ENCODE data around the gene PER1.

PER1 gene

DNA sequence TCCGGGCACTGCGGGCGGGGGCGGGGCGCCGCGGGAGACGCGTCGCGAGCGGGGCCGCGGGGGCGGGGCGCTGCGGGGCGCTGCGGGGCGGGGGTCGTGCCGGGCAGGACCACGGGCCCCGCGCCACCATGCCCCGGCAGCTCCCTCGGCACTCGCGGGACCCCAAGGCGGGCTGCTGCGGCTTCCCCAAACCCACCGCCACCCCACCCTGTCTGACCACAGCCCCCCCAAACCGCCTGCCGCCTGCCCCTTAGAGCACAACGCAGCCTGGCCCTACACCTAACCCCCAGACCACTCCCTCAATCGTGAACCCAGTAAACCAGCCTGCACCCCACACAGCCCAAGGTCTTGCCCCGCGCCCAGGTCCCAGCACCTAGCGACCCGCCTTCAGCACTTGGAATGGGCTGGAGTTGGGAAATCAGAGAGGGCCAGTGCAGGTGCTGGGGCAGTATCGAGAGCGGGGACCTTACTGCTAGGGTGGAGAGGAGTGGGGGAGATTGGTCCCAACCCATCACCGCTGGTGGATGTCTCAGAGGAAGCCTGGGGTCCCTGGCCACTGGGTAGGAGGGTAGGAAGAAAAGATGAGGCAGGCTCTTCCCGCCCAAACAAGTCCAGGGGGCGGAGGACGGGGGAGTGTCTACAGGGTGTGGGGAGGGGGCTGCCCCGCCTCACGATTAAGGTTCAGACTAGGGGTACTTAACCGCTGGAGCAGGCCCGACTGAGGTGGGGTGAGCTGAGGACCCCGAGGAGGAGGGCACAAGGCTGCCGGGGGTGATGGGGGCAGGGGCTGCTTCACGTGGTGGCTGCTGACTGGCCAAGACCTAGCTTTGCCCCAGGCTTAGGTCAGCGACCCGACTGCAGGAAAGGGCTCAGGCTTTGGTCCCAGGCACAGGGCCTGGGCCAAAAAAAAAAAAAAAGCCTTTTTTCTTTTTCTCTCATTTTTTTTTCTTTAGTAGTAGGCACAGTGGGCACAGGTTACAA is 11.1 kb upstream of the PER1 start:
- Histone ChIP-seq H3K27ac (peak overlapping the region; percentile 98), H3K9me3 (ENCODE audit: severe bottlenecking) (no peaks in the 10 kb centered on the region), H3K4me3 (ENCODE audit: low read depth, low read length) (peak overlapping the region; percentile 82), H3K27me3 (ENCODE audit: insufficient read depth, low read depth, severe bottlenecking) (no peaks in the 10 kb centered on the region), H3K36me3 (peaks cover 31% of the 10 kb centered on the region)
- peak; percentile 92 for DNase-seq
- TF ChIP-seq, protein P1, sequence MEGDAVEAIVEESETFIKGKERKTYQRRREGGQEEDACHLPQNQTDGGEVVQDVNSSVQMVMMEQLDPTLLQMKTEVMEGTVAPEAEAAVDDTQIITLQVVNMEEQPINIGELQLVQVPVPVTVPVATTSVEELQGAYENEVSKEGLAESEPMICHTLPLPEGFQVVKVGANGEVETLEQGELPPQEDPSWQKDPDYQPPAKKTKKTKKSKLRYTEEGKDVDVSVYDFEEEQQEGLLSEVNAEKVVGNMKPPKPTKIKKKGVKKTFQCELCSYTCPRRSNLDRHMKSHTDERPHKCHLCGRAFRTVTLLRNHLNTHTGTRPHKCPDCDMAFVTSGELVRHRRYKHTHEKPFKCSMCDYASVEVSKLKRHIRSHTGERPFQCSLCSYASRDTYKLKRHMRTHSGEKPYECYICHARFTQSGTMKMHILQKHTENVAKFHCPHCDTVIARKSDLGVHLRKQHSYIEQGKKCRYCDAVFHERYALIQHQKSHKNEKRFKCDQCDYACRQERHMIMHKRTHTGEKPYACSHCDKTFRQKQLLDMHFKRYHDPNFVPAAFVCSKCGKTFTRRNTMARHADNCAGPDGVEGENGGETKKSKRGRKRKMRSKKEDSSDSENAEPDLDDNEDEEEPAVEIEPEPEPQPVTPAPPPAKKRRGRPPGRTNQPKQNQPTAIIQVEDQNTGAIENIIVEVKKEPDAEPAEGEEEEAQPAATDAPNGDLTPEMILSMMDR (IDR thresholded peaks at IDR 0.05; ENCODE audit: low read depth, low read length) = no peak

DNA sequence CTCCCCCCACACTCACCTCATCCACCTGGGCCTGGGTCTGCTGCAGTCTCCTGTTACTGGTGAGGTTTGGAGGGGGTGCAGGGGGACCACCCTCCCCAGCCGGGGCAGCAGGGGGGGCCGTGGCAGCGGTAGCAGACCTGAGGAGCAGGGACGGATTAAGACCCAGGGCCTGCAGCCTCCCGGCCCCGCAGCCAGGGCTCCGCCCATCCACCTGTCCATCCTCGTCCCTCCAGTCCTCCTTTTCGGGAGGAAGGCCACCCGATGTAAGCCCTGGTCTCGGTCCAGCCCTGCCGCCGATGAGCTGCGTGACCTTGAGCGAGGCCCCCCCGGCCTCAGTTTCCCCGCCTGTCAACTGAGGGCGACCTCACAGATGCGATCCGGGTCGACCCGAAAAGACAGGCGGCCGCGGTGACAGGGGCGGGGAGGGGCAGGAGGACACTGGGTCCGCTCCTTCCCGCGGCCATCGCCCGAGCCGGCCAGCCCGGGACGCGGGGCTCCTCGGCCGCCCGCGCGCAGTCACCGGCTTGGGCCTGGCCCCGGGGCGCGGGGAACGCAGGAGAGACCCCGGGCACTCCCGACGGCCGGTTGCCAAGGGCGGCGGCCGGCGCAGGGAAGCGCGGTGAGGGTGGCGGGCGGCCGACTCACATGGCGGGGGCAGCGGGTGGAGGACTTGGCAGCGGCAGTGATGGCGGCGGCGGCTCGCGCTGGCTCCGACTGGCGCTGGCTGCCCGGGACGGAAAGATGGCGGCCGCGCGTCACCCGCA is 10.2 kb upstream of the PER1 start, which contains the start of gene VAMP2:
Gene VAMP2, minus strand, starts transcription at position 716 of the 764 bp plus-strand sequence. Its CDS starts 69 bp downstream, at position 647.
- no peaks in the 10 kb centered on the region for H3K9me3 ChIP-seq (ENCODE audit: severe bottlenecking)

DNA sequence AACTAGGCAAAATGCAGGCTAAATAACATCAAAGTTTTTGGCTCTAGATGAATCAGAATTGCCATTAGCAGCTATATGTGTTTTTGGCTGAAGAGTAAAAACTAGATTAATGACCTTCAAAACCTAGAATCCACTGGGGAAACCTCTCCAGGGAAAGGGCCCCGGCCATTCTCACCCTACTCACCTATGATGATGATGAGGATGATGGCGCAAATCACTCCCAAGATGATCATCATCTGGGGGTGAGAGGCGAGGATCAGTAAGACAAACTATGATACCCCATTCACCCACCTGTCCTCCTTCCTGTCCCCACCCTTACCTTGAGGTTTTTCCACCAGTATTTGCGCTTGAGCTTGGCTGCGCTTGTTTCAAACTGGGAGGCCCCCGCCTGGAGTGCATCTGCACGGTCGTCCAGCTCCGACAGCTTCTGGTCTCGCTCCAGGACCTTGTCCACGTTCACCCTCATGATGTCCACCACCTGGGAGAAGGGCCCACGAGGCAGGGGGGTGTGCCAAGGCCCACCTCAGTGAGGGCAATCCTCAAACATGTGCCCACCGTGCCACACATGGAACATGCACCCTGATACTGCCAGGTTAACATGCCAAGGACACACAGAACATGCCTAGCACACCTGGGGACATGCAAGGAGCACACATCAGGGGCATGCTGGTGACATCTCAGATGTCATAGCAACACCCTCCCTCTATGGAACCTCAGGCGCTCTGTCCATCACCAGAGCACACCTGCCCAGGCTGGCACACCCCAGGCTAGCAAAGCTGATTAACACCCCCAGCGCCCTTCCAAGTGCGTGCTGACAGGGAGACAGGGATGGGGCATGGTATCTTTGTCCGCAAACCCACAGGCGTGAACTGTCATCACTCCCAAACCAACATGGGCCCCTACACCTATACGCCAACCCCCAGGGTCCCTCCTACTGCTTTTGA is 9.4 kb upstream of the PER1 start:
- H3K4me3 ChIP-seq (ENCODE audit: low read depth, low read length) = peak overlapping the region; percentile 95
- no peaks in the 10 kb centered on the region for H3K9me3 ChIP-seq (ENCODE audit: severe bottlenecking)
- TF ChIP-seq, protein P1 (IDR thresholded peaks at IDR 0.05; ENCODE audit: low read depth, low read length) = no peak
- no peaks in the 10 kb centered on the region for H3K27me3 ChIP-seq (ENCODE audit: insufficient read depth, low read depth, severe bottlenecking)
- peaks cover 35% of the 10 kb centered on the region for H3K36me3 ChIP-seq
- no peak for DNase-seq
- H3K27ac ChIP-seq = peak overlapping the region; percentile 98

More for the DNA sequence above, 10.2 kb upstream of the PER1 start, which contains the start of gene VAMP2:
- DNase-seq = peak; percentile 72
- Histone ChIP-seq H3K27me3 (ENCODE audit: insufficient read depth, low read depth, severe bottlenecking) (no peaks in the 10 kb centered on the region), H3K4me3 (ENCODE audit: low read depth, low read length) (peak within 1 kb of the TSS; percentile 95), H3K27ac (peak within 1 kb of the TSS; percentile 98), H3K36me3 (peaks cover 35% of the 10 kb centered on the region)
- TF ChIP-seq, protein P1 (IDR thresholded peaks at IDR 0.05; ENCODE audit: low read depth, low read length) = 0 out of 2 replicates have a peak, but pooled peaks have one; percentile 11

DNA sequence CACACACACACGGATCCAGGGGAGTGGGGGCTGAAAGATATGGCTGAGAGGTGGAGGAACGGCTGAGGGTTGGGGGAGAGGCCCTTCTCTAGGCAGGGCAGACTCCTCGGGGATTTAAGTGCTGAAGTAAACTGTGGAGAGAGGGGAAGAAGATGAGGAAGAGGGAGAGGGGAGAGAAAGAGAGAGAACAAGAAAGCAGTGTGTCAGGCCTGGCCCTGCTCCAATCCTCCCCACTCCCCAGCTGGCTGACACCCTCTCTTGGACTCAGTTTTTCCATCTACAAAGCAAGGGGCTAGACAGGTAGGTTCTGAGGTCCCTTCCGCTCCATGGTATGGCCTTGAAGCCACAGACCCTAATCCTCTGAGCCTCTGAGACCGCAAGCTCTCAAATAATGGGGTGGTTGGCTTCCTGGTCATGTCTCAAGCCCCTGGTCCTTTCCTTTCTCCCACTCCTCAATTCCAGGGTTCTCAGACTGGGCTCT is 8.6 kb upstream of the PER1 start:
- TF ChIP-seq, protein P1 (IDR thresholded peaks at IDR 0.05; ENCODE audit: low read depth, low read length) = no peak
- no peaks in the 10 kb centered on the region for H3K9me3 ChIP-seq (ENCODE audit: severe bottlenecking)
- no peak overlapping the region; the same call in 1 of the 2 replicates for H3K27ac ChIP-seq
- no peak for DNase-seq
- H3K27me3 ChIP-seq (ENCODE audit: insufficient read depth, low read depth, severe bottlenecking) = no peaks in the 10 kb centered on the region
- H3K36me3 ChIP-seq = peaks cover 35% of the 10 kb centered on the region
- H3K4me3 ChIP-seq (ENCODE audit: low read depth, low read length) = no peak overlapping the region

DNA sequence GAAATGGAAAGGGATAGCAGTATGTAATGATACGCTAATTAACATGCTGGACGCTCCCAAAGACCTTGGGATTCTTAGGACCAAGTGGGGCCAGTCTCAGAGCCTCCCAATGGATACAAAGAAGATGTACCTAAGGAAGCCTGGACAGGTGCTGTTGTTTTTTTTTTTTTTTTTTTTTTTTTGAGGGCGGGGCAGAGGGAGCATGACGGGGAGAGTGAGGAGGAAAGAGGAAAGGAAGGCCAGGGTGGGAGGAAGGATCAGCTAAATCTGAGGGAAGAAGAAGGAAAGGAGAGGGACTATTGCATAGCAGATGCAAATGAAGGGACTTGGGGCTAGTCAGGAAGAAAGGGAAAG is 8.0 kb upstream of the PER1 start:
- Histone ChIP-seq H3K9me3 (ENCODE audit: severe bottlenecking) (no peaks in the 10 kb centered on the region), H3K27ac (no peak overlapping the region), H3K27me3 (ENCODE audit: insufficient read depth, low read depth, severe bottlenecking) (no peaks in the 10 kb centered on the region), H3K4me3 (ENCODE audit: low read depth, low read length) (no peak overlapping the region), H3K36me3 (peaks cover 35% of the 10 kb centered on the region)
- TF ChIP-seq, protein P1 (IDR thresholded peaks at IDR 0.05; ENCODE audit: low read depth, low read length) = no peak
- no peak for DNase-seq

Measured in WERI-Rb-1 (cell line).